Tibial nerve (tissue), 4 donors: ENCODE results near the gene TPRX1.

Experiments
- EP300 ChIP-seq, 2 donors: sonication (generic); formaldehyde crosslinking; IDR thresholded peaks; one replicate each; pipeline ENCODE4 v1.6.1; 2017; ENCODE audit warnings: antibody characterized with exemption in 2 of 2, mild to moderate bottlenecking in 1 of 2
- POLR2A ChIP-seq, 2 donors: fragments of 450-650 bp; IDR thresholded peaks; one replicate each; pipeline ENCODE4 v1.6.1; 2017; ENCODE audit warnings: antibody characterized with exemption in 2 of 2, mild to moderate bottlenecking in 2 of 2, moderate library complexity in 2 of 2
- TF ChIP-seq, protein P1 (sequence below), 5 experiments: fragments of 200-600 bp in 3 of 5; fragments of 450-650 bp in 2 of 5; sonication (generic) in 3 of 5; IDR thresholded peaks; one replicate each; pipeline ENCODE4 v1.5.1; 2016 to 2019; ENCODE audit warnings: antibody characterized with exemption in 5 of 5, mild to moderate bottlenecking in 3 of 5, moderate library complexity in 2 of 5

DNA sequence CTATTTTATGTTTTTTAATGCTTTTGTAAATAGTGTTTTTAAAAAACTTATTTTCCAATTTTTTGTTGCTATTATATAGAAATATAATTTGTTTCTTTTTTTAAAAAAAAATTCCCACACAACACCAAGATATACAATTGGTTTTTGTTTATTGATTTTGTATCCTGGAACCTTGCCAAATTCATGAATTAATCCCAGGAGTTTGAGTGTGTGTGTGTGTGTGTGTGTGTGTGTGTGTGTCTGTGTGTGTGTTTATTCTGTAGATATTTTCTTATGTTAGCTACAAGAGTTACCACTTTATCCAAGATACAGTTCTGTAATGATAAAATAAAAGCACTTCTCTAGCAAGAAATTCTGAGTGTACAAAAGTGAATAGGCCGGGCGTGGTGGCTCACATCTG is 7.6 kb downstream of the TPRX1 start:
- TF ChIP-seq, protein P1, sequence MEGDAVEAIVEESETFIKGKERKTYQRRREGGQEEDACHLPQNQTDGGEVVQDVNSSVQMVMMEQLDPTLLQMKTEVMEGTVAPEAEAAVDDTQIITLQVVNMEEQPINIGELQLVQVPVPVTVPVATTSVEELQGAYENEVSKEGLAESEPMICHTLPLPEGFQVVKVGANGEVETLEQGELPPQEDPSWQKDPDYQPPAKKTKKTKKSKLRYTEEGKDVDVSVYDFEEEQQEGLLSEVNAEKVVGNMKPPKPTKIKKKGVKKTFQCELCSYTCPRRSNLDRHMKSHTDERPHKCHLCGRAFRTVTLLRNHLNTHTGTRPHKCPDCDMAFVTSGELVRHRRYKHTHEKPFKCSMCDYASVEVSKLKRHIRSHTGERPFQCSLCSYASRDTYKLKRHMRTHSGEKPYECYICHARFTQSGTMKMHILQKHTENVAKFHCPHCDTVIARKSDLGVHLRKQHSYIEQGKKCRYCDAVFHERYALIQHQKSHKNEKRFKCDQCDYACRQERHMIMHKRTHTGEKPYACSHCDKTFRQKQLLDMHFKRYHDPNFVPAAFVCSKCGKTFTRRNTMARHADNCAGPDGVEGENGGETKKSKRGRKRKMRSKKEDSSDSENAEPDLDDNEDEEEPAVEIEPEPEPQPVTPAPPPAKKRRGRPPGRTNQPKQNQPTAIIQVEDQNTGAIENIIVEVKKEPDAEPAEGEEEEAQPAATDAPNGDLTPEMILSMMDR (IDR thresholded peaks at IDR 0.05) = no peak
- TF ChIP-seq EP300 (IDR thresholded peaks at IDR 0.05) (no peak), POLR2A (IDR thresholded peaks at IDR 0.05) (no peak)
